GM19351 (cell line): ENCODE measurements around the gene C1orf210.

ENCODE experiments used
- ATAC-seq: cut with Tn5 transposase; IDR thresholded peaks from one replicate; pipeline ENCODE4 v1.9.1; 2021; ENCODE audit warnings: mild to moderate bottlenecking, moderate library complexity; ENCODE audit not compliant: unreplicated experiment

Gene C1orf210

GRCh38 chr1:43296207-43296606 is 10.8 kb upstream of the C1orf210 start:
- no peak for ATAC-seq

DNA sequence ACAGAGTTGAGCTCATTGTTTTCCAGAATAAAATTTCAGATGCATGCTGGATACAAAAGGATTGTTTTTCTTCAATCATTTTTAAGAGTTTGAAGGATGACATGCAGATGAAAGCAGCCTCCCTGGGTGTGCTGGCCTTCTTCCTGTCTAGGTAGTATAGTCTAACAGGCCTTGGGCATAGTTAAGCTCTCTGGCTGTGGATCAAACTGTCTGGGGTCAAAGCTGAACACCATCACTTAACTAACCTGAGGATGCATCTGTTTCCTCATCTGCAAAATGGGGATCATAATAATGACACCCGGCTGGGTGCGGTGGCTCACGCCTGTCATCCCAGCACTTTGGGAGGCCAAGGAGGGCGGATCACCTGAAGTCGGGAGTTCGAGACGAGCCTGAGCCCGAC is 9.4 kb upstream of the C1orf210 start:
- ATAC-seq = no peak

DNA sequence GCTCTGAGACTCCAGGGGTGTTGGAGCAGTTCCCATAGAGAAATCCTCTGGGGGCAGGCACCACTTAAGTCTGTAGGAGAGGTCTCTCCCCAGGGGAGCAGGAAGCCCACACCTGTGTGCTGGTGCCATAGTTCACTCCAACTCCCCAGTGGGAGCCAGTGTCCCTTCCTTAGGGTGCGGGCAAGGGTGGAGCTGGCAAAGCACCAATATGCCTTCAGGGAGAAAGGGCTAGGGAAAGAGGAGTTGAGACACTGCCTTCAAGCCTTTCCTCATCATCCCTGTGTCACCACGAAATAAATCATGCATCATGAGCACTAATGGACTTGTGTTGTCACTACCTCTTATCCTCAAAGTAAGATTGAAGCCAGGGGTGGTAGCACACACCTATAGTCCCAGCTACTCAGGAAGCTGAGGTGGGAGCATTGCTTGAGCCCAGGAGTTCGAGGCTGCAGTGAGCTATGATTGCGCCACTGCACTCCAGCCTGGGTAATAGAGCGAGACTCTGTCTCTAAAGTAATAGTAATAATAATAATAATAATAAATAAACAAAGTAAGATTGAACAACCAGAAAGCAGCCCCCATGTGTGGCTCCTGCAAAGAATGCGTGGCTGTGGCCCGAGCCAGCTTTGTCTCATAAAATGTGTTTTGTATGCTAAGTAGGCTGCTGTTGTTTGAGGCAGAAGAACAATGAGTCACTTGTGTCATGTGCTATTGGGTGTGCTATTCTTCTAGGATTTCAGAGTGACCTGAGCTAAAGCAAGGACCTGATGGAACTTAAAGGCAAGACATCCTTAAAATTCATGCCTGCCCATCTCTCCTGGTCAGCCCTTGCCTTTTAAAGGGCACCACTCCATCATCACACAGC is 8.7 kb upstream of the C1orf210 start:
- ATAC-seq = no peak

- no peak for ATAC-seq
Observed at GRCh38 chr1:43293176-43293575, 7.8 kb upstream of the C1orf210 start.

DNA sequence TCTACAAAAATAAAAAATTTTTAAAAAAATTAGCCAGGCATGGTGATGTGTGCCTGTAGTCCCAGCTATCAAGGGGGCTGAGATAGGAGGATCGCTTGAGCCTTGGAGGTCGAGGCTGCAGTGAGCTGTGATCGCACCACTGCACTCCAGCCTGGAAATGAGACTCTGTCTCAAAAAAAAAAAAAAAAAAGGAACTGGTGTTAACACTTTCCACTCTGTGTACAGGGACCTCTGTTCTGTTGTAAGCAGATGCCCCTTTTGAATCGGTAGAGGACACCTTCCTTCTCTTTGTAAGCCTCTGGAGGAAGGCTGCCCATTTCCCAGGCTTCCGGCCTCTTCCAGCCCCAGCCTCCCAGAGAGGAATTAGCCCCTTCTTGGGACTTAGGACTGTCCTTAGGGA is 7.3 kb upstream of the C1orf210 start:
- no peak for ATAC-seq

GRCh38 chr1:43292216-43292615 is 6.8 kb upstream of the C1orf210 start:
- ATAC-seq = no peak

DNA sequence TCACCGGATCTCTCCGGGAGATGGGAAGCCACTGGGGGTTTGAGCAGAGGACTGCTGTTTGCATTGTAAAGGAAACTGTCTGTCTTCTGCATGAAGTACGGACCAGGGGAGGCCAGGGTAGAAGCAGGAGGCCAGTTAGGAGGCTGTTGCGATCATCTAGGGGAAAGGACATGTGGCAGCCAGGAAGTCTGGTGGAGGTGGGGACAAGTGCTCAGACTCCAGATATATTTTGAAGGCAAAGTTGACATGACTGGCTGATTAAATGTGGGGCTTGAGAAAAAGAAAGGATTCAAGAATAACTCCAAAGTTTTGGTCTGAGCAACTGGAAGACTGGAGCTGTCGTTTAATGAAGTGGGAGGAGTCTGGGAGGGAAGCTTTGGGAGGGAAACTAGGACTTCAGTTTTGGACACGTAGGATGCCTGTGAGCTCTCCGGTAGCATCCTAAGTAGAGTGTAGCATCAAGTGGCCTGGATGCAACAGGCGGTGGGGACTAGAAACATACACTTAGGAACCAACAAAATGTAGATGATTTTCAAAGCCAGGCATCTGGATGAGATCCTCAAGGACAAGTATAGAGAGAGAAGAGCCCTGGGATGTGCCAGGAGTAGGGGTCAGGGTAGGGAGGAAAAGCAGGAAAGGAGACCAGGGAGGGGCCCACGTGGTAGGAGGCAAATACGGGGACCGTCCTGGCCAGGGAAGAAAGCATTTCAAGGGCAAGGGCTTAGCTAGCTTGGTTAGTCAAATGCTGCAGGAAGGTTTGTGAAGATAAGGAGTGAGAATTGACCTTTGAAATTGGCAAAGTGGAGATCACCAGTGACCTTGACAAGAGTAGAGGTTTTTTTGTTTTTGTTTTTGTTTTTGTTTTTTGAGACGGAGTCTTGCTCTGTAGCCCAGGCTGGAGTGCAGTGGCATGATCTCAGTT is 3.7 kb upstream of the C1orf210 start:
- ATAC-seq = no peak

DNA sequence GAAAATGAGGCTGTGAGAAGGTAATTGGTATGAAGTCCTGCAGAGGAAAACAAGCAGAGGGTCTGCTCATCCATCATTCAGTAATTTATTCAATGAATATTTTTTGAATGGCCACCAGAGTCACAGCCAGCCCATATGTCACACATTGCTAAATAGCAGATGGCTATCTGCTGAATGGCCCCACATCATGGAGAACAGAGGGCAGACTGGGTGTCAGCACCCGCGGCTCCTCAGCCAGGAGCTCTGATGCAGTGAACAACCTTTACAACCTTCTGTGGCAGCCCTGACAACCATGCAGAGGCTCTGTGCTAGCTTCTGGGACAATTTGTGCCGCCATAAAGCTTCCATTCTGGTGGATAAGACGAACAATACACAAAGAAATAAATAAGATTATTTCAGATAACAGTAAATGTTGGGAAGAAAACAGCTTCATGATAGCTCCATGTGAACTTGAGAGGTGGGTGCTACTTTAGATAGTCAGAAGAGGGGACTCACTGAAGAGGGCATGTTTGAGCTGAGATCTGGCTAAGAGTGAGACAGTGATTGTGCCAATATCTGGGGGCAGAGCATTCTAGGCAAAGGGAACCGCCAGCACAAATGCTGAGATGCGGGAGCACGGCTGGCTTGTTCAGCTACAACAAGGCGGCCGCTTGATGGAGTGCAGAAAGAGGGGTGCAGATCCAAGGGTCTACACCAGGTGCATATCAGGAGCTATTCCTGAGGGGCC is 2.8 kb upstream of the C1orf210 start:
- ATAC-seq = no peak

DNA sequence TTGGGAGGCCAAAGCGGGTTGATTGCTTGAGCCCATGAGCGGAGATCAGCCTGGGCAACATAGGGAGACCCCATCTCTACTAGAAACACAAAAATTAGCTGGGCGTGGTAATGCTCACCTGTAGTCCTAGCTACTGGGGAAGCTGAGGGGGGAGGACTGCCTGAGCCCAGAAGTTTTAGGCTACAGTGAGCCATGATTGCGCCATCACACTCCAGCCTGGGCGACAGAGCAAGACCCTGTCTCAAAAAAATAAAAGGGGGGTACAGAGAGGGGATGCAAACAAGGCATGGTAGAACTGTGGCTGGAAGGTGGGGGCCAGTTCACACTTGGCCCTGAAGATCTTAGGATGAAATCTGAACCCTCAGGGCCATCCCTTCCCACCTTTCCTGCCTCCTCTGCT is 1.2 kb upstream of the C1orf210 start:
- ATAC-seq = no peak

DNA sequence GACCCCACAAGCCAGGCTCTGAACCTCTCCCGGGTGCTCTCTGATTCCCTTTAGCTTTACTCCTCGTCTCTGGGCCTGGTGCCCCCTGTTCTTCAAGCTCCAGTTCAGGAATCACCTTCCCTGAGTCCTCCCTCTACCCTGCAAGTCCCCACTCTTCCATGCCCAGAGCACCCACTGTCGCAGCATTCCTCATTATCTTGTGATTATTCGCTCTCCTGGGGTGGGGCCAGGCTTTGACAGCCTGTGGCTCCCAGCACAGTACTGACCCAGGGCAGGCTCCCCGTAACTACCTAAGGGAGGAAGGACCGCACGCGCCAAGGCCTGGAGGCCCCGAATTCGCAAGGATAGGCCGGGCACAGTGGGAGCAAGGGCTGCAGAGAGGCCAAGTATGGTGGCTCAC is 734 bp upstream of the C1orf210 start:
- ATAC-seq = no peak

DNA sequence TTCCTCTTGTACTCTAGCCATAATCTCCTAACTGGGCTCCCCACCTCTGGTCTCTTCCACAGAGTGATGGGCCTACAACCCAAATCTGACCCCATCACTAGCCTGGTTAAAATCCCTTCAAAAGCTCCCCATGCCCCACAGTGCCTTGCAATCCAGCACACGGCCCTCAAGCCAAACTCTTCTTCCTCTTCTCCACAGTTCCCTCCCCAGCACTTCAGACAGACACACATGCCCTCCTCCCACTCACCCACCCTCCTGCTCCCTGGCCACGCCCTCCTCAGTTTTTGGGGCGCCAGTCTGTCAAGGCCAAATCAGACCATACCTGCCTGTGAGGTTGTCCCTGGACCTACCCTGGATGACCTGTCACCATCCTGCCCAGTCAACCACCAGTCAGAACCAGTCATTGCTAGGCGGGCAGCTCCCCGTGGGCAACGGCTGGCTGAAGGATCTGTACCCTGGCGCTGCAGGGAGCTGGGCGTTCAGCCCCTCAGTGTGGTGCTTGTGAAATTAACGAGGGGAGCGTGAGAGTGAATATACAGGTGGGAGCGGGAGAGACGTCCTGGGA is 753 bp downstream of the C1orf210 start:
- no peak for ATAC-seq

- ATAC-seq = no peak
Observed at GRCh38 chr1:43284065-43284464, 1.3 kb downstream of the C1orf210 start.

GRCh38 chr1:43282220-43283195 is 2.9 kb downstream of the C1orf210 start:
- ATAC-seq = no peak

GRCh38 chr1:43280692-43281091 is 4.7 kb downstream of the C1orf210 start:
- no peak for ATAC-seq

GRCh38 chr1:43279666-43280065 is 5.7 kb downstream of the C1orf210 start:
- no peak for ATAC-seq

- ATAC-seq = no peak
Observed at GRCh38 chr1:43279161-43279560, 6.2 kb downstream of the C1orf210 start.

- no peak for ATAC-seq
Observed at GRCh38 chr1:43277116-43277876, 8.1 kb downstream of the C1orf210 start.

- ATAC-seq = no peak
Observed at GRCh38 chr1:43276673-43277072, 8.7 kb downstream of the C1orf210 start.
